Right ventricle myocardium superior (tissue), 1 donor: Measurements from ENCODE around the gene EP300. TPM values are rescaled to one million over a fixed set of nuclear protein-coding genes. Genes with fewer than 3 reads are reported as not detected.

Experiments used
- ATAC-seq: fragments of 200-7000 bp; cut with Tn5 transposase; one replicate; pipeline ENCODE4 v1.9.1; 2020; ENCODE audit warnings: mild to moderate bottlenecking; ENCODE audit not compliant: poor library complexity
- DNase-seq: peaks from one replicate; pipeline ENCODE4 v3.0.0-alpha.2; 2020
- intact Hi-C: fragments of 100-400 bp; cut with DNase I; formaldehyde crosslinking; loops from one replicate; pipeline ENCODE4 v1.11.2; 2022
- total RNA-seq: library from RNA; stranded (reverse); fragmentation: NEBNext Ultra II Directional; extraction: Animal tissue kit (Norgen Biotek cat#: 25700); gene quantifications from one replicate; pipeline ENCODE4 v1.2.1, GENCODE V29; 2021
- donor health status: DM: no; HTN: yes; CAD: no; lungs with severe emphysema.

The EP300 gene
- total RNA-seq, 1 donor from 2014 or later: 24.2 TPM

DNA sequence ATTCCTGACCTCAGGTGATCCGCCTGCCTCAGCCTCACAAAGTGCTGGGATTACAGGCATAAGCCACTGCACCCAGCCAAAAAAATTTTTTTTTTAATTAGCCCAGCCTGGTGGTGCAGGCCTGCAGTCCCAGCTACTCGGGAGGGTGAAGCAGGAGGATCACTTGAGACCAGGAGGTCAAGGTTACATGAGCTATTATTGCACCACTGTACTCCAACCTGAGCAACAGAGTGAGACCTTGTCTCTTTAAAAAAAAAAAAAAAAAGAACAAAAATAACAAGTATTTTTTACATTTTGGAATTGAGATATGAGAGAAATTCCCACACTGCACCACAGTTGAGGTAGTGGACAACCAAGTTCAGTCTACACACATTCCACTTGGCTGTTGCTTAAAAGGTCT, 99.1 kb downstream of the EP300 start:
- DNase-seq: no peak
- intact Hi-C loops: no loop called here
- no peak for ATAC-seq

DNA sequence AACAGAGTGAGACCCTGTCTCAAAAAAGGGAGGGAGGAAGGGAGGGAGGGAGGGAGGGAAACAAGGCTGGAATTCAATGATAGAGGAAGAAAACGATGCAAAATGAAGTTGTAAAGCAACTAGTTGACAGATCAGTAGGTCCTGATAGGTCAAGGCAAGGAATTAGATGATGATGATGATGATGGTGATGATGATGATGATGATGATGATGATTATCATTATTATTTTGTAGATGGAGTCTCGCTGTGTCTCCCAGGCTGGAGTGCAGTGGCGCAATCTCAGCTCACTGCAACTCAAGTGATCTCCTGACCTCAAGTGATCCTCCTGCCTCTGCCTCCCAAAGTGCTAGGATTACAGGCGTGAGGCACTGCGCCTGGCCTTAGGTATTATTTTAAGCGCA, 101.4 kb downstream of the EP300 start:
- DNase-seq (no peak), ATAC-seq (no peak)
- intact Hi-C loops: no loop called here

DNA sequence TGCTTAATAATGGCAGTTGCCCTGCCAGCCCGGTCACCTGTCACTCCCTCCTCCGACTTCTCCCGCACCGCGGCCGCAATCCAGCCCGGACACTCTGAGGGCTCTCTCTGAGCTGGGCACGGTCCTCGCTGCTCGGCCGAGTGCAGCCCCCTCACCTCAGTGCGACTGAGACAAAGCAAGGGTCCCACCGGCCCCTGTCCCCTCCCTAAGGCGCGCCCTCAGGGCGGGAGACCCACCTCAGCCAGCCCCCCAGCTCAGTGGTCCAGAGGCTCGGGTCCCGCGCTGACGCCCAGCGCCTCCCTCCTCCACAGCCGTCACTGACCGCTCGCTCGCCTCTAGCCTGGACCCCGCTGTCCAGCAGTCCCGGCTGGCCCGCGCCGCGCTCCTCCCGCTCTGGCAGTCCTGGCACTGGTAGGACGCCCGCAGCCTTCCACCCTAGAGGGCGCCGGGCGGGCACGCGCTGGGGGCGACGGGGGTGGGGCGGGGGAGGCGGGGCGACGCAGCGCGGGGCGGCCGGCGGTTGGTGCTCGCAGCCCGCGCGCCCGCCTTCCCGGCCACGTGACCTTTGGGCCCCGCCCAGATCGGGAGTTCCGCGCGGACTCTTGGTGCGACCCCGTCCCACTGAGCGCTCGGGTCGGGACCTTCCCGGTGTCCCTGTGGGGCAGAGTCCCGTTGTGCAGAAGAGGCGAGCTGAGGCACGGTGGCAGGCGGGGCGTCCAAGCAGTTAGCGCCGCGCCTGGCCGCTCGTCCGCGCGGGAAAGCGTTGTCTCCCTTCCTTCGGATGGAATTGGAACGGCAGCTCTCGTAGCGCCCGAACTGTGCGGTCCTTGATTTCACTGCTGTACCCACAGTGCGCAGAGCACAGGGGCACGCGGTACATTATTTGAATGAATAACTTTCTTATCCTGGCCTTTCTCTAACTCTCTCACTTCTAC, 104.9 kb downstream of the EP300 start:
- intact Hi-C loops: loop anchor here (5.0 kb wide), 1 partner anchor 90 kb away; the partner anchor contains the start of gene RANGAP1
- DNase-seq (peak; percentile 90), ATAC-seq (peak; percentile 96)

DNA sequence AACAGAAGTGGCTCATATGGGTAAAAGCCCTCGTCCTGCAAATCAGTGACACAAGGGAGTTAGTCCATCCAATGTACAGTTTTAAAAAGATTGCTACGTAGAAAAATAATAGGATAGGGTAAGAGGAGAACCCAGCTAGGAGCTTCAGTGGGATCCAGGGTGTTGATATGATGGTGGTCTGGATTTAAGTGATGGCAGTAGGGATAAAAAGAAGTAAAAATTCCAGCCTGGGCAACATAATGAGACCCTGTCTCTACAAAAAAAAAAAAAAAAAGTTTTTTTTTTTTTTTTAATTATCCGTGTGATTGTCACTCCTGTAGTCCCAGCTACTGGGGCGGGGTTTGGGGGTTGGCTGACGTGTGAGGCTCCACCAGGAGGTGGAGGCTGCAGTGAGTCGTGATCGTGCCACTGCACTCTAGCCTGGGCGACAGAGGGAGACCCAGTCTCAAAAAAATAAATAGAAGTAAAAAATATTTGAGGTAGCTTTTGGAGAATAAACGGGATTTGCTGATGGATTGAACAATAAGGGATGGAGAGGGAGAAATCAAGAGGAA, 105.7 kb downstream of the EP300 start:
- peak; percentile 65 for ATAC-seq
- intact Hi-C loops: loop anchor here (5.0 kb wide), 1 partner anchor 89 kb away; the partner anchor contains the start of gene RANGAP1
- DNase-seq: peak; percentile 68

- intact Hi-C loops: no loop called here
- no peak for ATAC-seq
- DNase-seq: no peak
Observed at GRCh38 chr22:41201141-41201540, 108.7 kb downstream of the EP300 start.

GRCh38 chr22:41203118-41203517, 110.7 kb downstream of the EP300 start:
- intact Hi-C loops: no loop called here
- DNase-seq: no peak
- ATAC-seq: no peak

GRCh38 chr22:41204066-41204465, 111.7 kb downstream of the EP300 start:
- DNase-seq (no peak), ATAC-seq (no peak)
- intact Hi-C loops: no loop called here

- peak; percentile 99 for DNase-seq
- peak; percentile 100 for ATAC-seq
- intact Hi-C loops: no loop called here
Observed at GRCh38 chr22:41204992-41205900, 112.9 kb downstream of the EP300 start, which contains the start of gene L3MBTL2. TSS of gene L3MBTL2 (plus strand) at chr22:41205312. CDS start at chr22:41205363, 51 bp downstream.

GRCh38 chr22:41206719-41207118, 114.3 kb downstream of the EP300 start:
- DNase-seq: no peak
- ATAC-seq: no peak
- intact Hi-C loops: no loop called here

DNA sequence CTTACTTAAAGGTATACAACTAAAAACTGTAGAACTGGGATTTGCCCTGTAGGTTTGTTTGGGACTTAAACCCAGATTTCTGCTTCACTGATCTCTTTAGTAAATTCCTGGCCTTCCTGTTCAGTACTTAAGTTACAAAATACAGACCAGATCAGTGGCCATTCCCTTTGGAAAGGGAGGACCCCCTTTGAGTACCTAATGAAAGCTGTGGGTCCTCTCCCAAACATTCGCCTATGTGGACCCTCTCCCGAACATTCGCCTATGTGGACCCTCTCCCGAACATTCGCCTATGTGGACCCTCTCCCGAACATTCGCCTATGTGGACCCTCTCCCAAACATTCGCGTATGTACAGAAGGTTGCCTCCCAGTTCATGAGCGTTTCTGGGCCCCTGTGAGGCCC, 123.0 kb downstream of the EP300 start:
- peak; percentile 12 for DNase-seq

DNA sequence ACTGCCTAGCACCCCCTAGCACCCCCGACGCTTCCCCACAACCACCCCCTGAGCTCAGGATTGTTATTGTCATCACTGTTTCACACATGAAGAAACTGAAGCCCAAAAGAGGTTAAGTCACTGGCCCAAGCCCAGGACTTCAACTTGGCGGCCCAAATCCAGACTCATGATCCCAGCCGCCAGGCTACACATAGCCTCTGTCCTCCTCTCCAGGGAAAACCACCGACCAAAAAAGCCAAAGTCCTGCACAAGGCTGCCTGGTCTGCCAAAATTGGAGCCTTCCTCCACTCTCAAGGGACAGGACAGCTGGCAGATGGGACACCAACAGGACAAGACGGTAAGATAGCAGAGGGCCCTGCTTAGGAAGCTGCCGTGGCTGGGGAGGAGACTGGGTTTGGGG, 123.5 kb downstream of the EP300 start:
- DNase-seq: peak; percentile 49
- peak; percentile 19 for ATAC-seq
- intact Hi-C loops: no loop called here

More for the DNA sequence above, 123.0 kb downstream of the EP300 start:
- intact Hi-C loops: no loop called here
- ATAC-seq: no peak

DNA sequence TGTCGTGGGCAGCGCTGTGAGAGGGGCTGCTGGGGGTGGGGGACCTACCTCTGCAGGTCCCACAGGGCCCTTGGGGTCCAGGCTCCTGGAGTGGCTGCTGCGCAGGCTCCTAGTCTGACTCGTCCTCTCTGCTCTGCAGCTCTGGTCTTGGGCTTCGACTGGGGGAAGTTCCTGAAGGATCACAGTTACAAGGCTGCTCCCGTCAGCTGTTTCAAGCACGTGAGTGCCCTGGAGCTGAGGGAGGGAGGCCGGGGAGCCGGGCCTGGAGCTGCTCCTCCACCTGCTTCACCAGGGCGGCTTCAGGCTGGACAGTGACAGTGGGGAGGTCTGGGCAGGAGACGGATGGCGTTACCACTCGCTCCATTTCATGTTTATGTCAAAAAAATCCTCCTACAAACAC, 124.6 kb downstream of the EP300 start:
- intact Hi-C loops: no loop called here
- ATAC-seq: peak; percentile 9
- DNase-seq: peak; percentile 54

GRCh38 chr22:41217553-41218157, 125.3 kb downstream of the EP300 start:
- ATAC-seq (peak; percentile 85), DNase-seq (peak; percentile 89)
- intact Hi-C loops: no loop called here

- intact Hi-C loops: no loop called here
- ATAC-seq (no peak), DNase-seq (no peak)
Observed at GRCh38 chr22:41222846-41223507, 130.6 kb downstream of the EP300 start.

GRCh38 chr22:41223535-41223934, 131.1 kb downstream of the EP300 start:
- intact Hi-C loops: no loop called here
- ATAC-seq (no peak), DNase-seq (no peak)

GRCh38 chr22:41226723-41227655, 134.6 kb downstream of the EP300 start:
- ATAC-seq (peak; percentile 21), DNase-seq (peak; percentile 63)
- intact Hi-C loops: no loop called here

GRCh38 chr22:41229215-41229614, 136.8 kb downstream of the EP300 start:
- ATAC-seq (no peak), DNase-seq (no peak)
- intact Hi-C loops: no loop called here
